ENCODE measurements around the gene MEGF11.

- TF ChIP-seq CTCF (IDR thresholded peaks at IDR 0.05) (no peak), POLR2A (IDR thresholded peaks at IDR 0.05) (no peak)
Measured at GRCh38 chr15:66184492-66184891, 69.1 kb downstream of the MEGF11 start.

Data from Peyer's patch (tissue), 4 donors.